Mesendoderm (in vitro differentiated cells): ENCODE measurements around the gene RNF213.

Experiments
- DNase-seq: peaks from one replicate; pipeline ENCODE4 v3.0.0; 2013
- H2AK5ac ChIP-seq: 2 replicates; pipeline ENCODE4 v1.6.1; 2013; ENCODE audit warnings: low read length, inconsistent platforms
- H2BK120ac ChIP-seq: 2 replicates; pipeline ENCODE4 v1.6.1; 2013; ENCODE audit warnings: low read depth, mild to moderate bottlenecking, low read length, moderate library complexity, mixed read lengths
- H2BK15ac ChIP-seq: replicated peaks from 2 replicates; pipeline ENCODE4 v1.6.1; 2013; ENCODE audit warnings: low read depth, mild to moderate bottlenecking, moderate library complexity
- H2BK5ac ChIP-seq: 2 replicates; pipeline ENCODE4 v1.6.1; 2013; ENCODE audit warnings: low read length, inconsistent platforms
- H3K18ac ChIP-seq: 2 replicates; pipeline ENCODE4 v1.6.1; 2013; ENCODE audit warnings: mild to moderate bottlenecking, low read length, mixed read lengths
- H3K23ac ChIP-seq: one replicate; pipeline ENCODE4 v1.6.1; 2013; ENCODE audit warnings: low read length
- H3K27ac ChIP-seq: 2 replicates; pipeline ENCODE4 v1.5.1; 2013; ENCODE audit warnings: low read depth, mild to moderate bottlenecking, inconsistent platforms, low read length, moderate library complexity
- H3K27me3 ChIP-seq: 2 replicates; pipeline ENCODE4 v1.6.1; 2013; ENCODE audit warnings: low read length, control low read depth, mild to moderate bottlenecking, inconsistent platforms; ENCODE audit not compliant: insufficient read depth, poor library complexity
- H3K36me3 ChIP-seq: 2 replicates; pipeline ENCODE4 v1.6.1; 2013; ENCODE audit warnings: low read length, inconsistent platforms; ENCODE audit not compliant: control insufficient read depth, insufficient read depth
- H3K4ac ChIP-seq: one replicate; pipeline ENCODE4 v1.6.1; 2013; ENCODE audit warnings: low read depth, mild to moderate bottlenecking, low read length, moderate library complexity
- H3K4me1 ChIP-seq: 2 replicates; pipeline ENCODE4 v1.6.1; 2013; ENCODE audit warnings: low read depth, low read length, inconsistent platforms; ENCODE audit not compliant: control insufficient read depth
- H3K4me2 ChIP-seq: 2 replicates; pipeline ENCODE4 v1.6.1; 2013; ENCODE audit warnings: low read length
- H3K4me3 ChIP-seq: 2 replicates; pipeline ENCODE4 v1.5.1; 2013; ENCODE audit warnings: mild to moderate bottlenecking, low read length
- H3K56ac ChIP-seq: one replicate; pipeline ENCODE4 v1.6.1; 2013; ENCODE audit warnings: low read length
- H3K79me1 ChIP-seq: 2 replicates; pipeline ENCODE4 v1.6.1; 2013; ENCODE audit warnings: low read length, inconsistent platforms
- H3K79me2 ChIP-seq: 2 replicates; pipeline ENCODE4 v1.6.1; 2013; ENCODE audit warnings: mild to moderate bottlenecking, low read length; ENCODE audit not compliant: control insufficient read depth, insufficient read depth
- H3K9ac ChIP-seq: 2 replicates; pipeline ENCODE4 v1.6.1; 2013; ENCODE audit warnings: low read length, inconsistent platforms
- H4K5ac ChIP-seq: one replicate; pipeline ENCODE4 v1.6.1; 2013; ENCODE audit warnings: low read length
- H4K8ac ChIP-seq: one replicate; pipeline ENCODE4 v1.6.1; 2013; ENCODE audit warnings: low read depth, mild to moderate bottlenecking, control low read depth, low read length, moderate library complexity
- WGBS: extraction: QIAGEN DNeasy Blood & Tissue Kit; methylation state at CpG from one replicate; pipeline ENCODE4 v1.1.7; 2013; ENCODE audit warnings: low lambda C conversion rate, missing lambda C conversion rate; ENCODE audit not compliant: insufficient coverage; ENCODE audit errors: extremely low coverage; 5-methylcytosine and 5-hydroxymethylcytosine counted together

RNF213 gene

DNA sequence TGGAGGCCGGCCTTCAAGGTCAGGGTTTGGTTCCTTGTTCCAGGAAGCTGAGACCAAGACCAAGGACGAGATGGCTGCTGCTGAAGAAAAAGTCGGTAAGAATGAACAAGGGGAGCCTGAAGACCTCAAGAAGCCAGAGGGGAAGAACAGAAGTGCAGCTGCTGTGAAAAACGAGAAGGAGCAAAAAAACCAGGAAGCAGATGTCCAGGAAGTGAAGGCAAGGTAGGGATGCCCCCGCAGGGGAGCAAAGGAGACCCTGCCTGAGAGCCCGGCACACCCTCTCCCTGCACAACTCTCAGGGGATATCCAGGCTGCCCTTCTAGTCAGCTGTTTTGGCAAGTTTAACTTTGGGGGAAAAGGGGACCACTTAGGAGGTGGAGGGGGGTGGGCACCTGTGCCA is 29.0 kb downstream of the RNF213 start:
- H3K79me2 ChIP-seq, result no peaks in the 10 kb centered on the region
- H2AK5ac ChIP-seq, result no peak overlapping the region
- H3K4ac ChIP-seq, result no peak overlapping the region
- no CpG with 5 or more reads among the region's 6 CpGs for WGBS
- no peak overlapping the region for H4K8ac ChIP-seq
- H2BK5ac ChIP-seq, result no peak overlapping the region
- H3K56ac ChIP-seq, result no peak overlapping the region
- no peak for DNase-seq
- H3K9ac ChIP-seq, result no peak overlapping the region
- H4K5ac ChIP-seq, result no peak overlapping the region
- no peaks in the 10 kb centered on the region for H3K4me1 ChIP-seq
- no peak overlapping the region for H3K23ac ChIP-seq
- no peak overlapping the region for H2BK120ac ChIP-seq
- no peak overlapping the region for H3K4me3 ChIP-seq
- no peak overlapping the region for H2BK15ac ChIP-seq
- no peaks in the 10 kb centered on the region for H3K27me3 ChIP-seq
- no peak overlapping the region for H3K18ac ChIP-seq
- no peak overlapping the region for H3K4me2 ChIP-seq
- H3K79me1 ChIP-seq, result no peaks in the 10 kb centered on the region
- peaks cover 1% of the 10 kb centered on the region for H3K36me3 ChIP-seq
- no peak overlapping the region for H3K27ac ChIP-seq

DNA sequence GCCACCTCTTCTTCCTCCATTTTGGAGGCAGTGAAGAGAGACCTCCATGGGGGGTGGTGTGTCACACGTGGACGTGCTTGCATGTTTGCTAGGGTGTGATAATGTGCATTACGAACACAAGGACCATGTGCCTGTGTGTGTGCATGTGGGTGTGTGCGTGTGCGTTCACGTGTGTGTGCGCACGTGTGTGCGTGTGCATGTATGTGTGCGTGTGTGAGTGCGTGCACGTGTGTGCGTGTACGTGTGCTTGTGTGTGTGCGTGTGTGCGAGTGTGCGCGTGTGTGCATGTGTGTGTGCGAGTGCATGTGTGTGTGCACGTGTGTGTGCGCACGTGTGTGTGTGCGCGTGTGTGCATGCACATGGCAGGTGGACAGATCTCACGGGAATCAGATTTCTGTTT is 29.5 kb downstream of the RNF213 start:
- no CpG with 5 or more reads among the region's 25 CpGs for WGBS
- Histone ChIP-seq H4K8ac (no peak overlapping the region), H3K27me3 (no peaks in the 10 kb centered on the region), H3K9ac (no peak overlapping the region), H3K4me3 (no peak overlapping the region), H3K18ac (no peak overlapping the region), H3K36me3 (peaks cover 5% of the 10 kb centered on the region), H3K79me2 (no peaks in the 10 kb centered on the region), H3K56ac (no peak overlapping the region), H2AK5ac (no peak overlapping the region), H2BK15ac (no peak overlapping the region), H2BK120ac (no peak overlapping the region), H3K4me1 (no peaks in the 10 kb centered on the region), H3K79me1 (no peaks in the 10 kb centered on the region), H2BK5ac (no peak overlapping the region), H3K23ac (no peak overlapping the region), H3K4ac (no peak overlapping the region), H4K5ac (no peak overlapping the region), H3K27ac (no peak overlapping the region), H3K4me2 (no peak overlapping the region)
- no peak for DNase-seq

- Histone ChIP-seq H3K79me1 (no peaks in the 10 kb centered on the region), H3K18ac (no peak overlapping the region)
Observed at GRCh38 chr17:80291260-80291659, 30.6 kb downstream of the RNF213 start.

GRCh38 chr17:80291691-80292487 is 31.2 kb downstream of the RNF213 start:
- Histone ChIP-seq H4K8ac (no peak overlapping the region), H2BK5ac (no peak overlapping the region), H2BK15ac (no peak overlapping the region), H3K4me3 (no peak overlapping the region), H3K27ac (no peak overlapping the region), H3K79me1 (no peaks in the 10 kb centered on the region), H3K18ac (no peak overlapping the region), H3K56ac (no peak overlapping the region), H3K27me3 (no peaks in the 10 kb centered on the region), H3K79me2 (no peaks in the 10 kb centered on the region), H2BK120ac (no peak overlapping the region), H3K36me3 (peaks cover 8% of the 10 kb centered on the region), H4K5ac (no peak overlapping the region), H3K9ac (no peak overlapping the region), H3K4me1 (no peaks in the 10 kb centered on the region), H3K4ac (no peak overlapping the region), H3K4me2 (no peak overlapping the region), H3K23ac (no peak overlapping the region), H2AK5ac (no peak overlapping the region)
- DNase-seq, result no peak
- WGBS, result no CpG with 5 or more reads among the region's 20 CpGs

More at GRCh38 chr17:80291260-80291659, 30.6 kb downstream of the RNF213 start:
- H3K4me2 ChIP-seq, result no peak overlapping the region
- H3K56ac ChIP-seq, result no peak overlapping the region
- peaks cover 8% of the 10 kb centered on the region for H3K36me3 ChIP-seq
- no CpG with 5 or more reads among the region's 6 CpGs for WGBS
- H4K5ac ChIP-seq, result no peak overlapping the region
- no peak overlapping the region for H4K8ac ChIP-seq
- DNase-seq, result no peak
- no peaks in the 10 kb centered on the region for H3K27me3 ChIP-seq
- no peak overlapping the region for H2BK15ac ChIP-seq
- no peak overlapping the region for H3K23ac ChIP-seq
- H2AK5ac ChIP-seq, result no peak overlapping the region
- no peak overlapping the region for H3K27ac ChIP-seq
- no peak overlapping the region for H3K9ac ChIP-seq
- no peak overlapping the region for H2BK5ac ChIP-seq
- no peaks in the 10 kb centered on the region for H3K79me2 ChIP-seq
- H2BK120ac ChIP-seq, result no peak overlapping the region
- no peak overlapping the region for H3K4ac ChIP-seq
- no peak overlapping the region for H3K4me3 ChIP-seq
- no peaks in the 10 kb centered on the region for H3K4me1 ChIP-seq

- peaks cover 8% of the 10 kb centered on the region for H3K36me3 ChIP-seq
- H3K27ac ChIP-seq, result no peak overlapping the region
- no CpG with 5 or more reads among the region's 10 CpGs for WGBS
Observed at GRCh38 chr17:80292521-80292971, 31.9 kb downstream of the RNF213 start.

DNA sequence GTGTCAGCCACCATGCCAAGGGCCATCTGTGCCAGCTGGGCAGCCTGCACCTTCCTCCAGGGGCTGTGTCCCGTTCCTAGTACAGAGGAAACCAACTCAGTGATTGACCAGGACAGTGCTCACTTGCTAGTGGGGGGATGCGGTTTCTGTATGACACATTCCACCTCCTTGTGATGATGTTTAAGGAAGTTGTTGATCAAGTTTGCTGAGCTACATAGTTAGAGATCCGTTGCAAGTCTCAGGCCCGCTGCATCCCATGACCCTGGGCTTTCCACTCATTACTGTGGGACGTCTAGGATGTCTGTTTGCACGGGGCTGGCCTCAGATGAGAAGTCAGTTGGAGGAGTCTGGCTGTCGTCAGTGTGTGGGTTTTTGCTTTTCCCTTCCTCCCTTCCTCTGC is 33.6 kb downstream of the RNF213 start:
- Histone ChIP-seq H3K18ac (no peak overlapping the region), H3K23ac (no peak overlapping the region), H3K27ac (no peak overlapping the region), H3K27me3 (no peaks in the 10 kb centered on the region), H3K9ac (no peak overlapping the region), H3K4ac (no peak overlapping the region), H3K79me2 (no peaks in the 10 kb centered on the region), H3K79me1 (no peaks in the 10 kb centered on the region), H3K4me3 (no peak overlapping the region), H3K4me2 (no peak overlapping the region), H4K8ac (no peak overlapping the region), H2BK15ac (no peak overlapping the region), H2AK5ac (no peak overlapping the region), H2BK5ac (no peak overlapping the region), H3K36me3 (peaks cover 8% of the 10 kb centered on the region), H3K56ac (no peak overlapping the region), H2BK120ac (no peak overlapping the region), H4K5ac (no peak overlapping the region), H3K4me1 (no peaks in the 10 kb centered on the region)
- no CpG with 5 or more reads among the region's 7 CpGs for WGBS
- no peak for DNase-seq

More at GRCh38 chr17:80292521-80292971, 31.9 kb downstream of the RNF213 start:
- H3K4me3 ChIP-seq, result no peak overlapping the region
- H3K4me1 ChIP-seq, result no peaks in the 10 kb centered on the region
- H2AK5ac ChIP-seq, result no peak overlapping the region
- no peak overlapping the region for H2BK120ac ChIP-seq
- no peak overlapping the region for H3K18ac ChIP-seq
- H3K79me2 ChIP-seq, result no peaks in the 10 kb centered on the region
- H2BK5ac ChIP-seq, result no peak overlapping the region
- no peaks in the 10 kb centered on the region for H3K27me3 ChIP-seq
- no peak overlapping the region for H3K9ac ChIP-seq
- H4K8ac ChIP-seq, result no peak overlapping the region
- no peak for DNase-seq
- no peak overlapping the region for H3K56ac ChIP-seq
- H3K4me2 ChIP-seq, result no peak overlapping the region
- H4K5ac ChIP-seq, result no peak overlapping the region
- H3K79me1 ChIP-seq, result no peaks in the 10 kb centered on the region
- H2BK15ac ChIP-seq, result no peak overlapping the region
- H3K23ac ChIP-seq, result no peak overlapping the region
- no peak overlapping the region for H3K4ac ChIP-seq
